Activated T-helper 17 cell treated with anti-CD3 and anti-CD28 coated beads, Interleukin-2, amount 50 U/mL, for 72 hours (primary cell): ENCODE data around the gene PPIB. TPM values are rescaled to one million over a fixed set of nuclear protein-coding genes. Genes with fewer than 3 reads are reported as not detected.
A peak's percentile ranks its signal among the peaks of the same experiment; 100 is the strongest.
"Not testable (repeated sequence)": the region's sequence is repeated elsewhere in the genome, so short reads cannot be mapped to it uniquely, and the experiment has no call there.

Source experiments
- ATAC-seq: fragments of 150-1000 bp; cut with Tn5 transposase; replicated peaks from 2 replicates; pipeline ENCODE4 v1.10.0; 2021; ENCODE audit warnings: mild to moderate bottlenecking, moderate library complexity
- H3K27ac Mint-ChIP-seq: one replicate; pipeline ENCODE4 v1.8.0; 2022; ENCODE audit warnings: mixed read lengths
- H3K27me3 Mint-ChIP-seq: one replicate; pipeline ENCODE4 v1.8.0; 2022; ENCODE audit warnings: mixed read lengths
- H3K36me3 Mint-ChIP-seq: one replicate; pipeline ENCODE4 v1.8.0; 2022; ENCODE audit warnings: low read depth, mild to moderate bottlenecking, mixed read lengths
- H3K4me1 Mint-ChIP-seq: one replicate; pipeline ENCODE4 v1.8.0; 2022; ENCODE audit warnings: mixed read lengths
- H3K4me3 Mint-ChIP-seq: one replicate; pipeline ENCODE4 v1.8.0; 2022; ENCODE audit warnings: mild to moderate bottlenecking, mixed read lengths
- H3K9me3 Mint-ChIP-seq: one replicate; pipeline ENCODE4 v1.8.0; 2022; ENCODE audit warnings: mixed read lengths
- total RNA-seq, 2 donors: library from RNA; stranded (reverse); gene quantifications; one replicate each; pipeline ENCODE4 v1.2.3, GENCODE V29; 2022

The PPIB gene
- total RNA-seq, 2 donors from 2014 or later: 194 to 363 TPM

DNA sequence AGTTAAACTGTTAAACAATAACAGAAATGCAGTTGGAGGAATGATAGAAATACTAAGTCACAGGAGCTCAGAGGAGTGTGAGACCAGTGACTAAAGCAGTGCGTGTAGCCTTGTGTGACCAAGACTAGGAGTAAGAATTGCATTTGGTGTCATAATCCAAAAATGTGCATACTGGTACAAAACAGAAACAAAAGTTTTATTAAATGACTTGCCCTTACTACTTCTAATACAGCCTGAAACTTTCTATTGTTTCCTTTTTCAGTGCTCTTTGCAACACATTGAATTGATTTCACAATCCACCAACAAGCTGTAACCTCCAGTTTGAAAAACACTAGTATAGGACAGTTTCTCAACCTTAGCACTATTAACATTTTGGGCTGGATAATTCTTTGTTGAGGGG, 49.9 kb downstream of the PPIB start:
- peak; percentile 72 for ATAC-seq
- peaks cover 23% of the 10 kb centered on the region for H3K4me1 Mint-ChIP-seq
- peak overlapping the region; percentile 25 for H3K4me3 Mint-ChIP-seq
- peak overlapping the region; percentile 56 for H3K27ac Mint-ChIP-seq
- H3K9me3 Mint-ChIP-seq: no peaks in the 10 kb centered on the region
- H3K36me3 Mint-ChIP-seq: peaks cover 63% of the 10 kb centered on the region
- H3K27me3 Mint-ChIP-seq: no peaks in the 10 kb centered on the region

DNA sequence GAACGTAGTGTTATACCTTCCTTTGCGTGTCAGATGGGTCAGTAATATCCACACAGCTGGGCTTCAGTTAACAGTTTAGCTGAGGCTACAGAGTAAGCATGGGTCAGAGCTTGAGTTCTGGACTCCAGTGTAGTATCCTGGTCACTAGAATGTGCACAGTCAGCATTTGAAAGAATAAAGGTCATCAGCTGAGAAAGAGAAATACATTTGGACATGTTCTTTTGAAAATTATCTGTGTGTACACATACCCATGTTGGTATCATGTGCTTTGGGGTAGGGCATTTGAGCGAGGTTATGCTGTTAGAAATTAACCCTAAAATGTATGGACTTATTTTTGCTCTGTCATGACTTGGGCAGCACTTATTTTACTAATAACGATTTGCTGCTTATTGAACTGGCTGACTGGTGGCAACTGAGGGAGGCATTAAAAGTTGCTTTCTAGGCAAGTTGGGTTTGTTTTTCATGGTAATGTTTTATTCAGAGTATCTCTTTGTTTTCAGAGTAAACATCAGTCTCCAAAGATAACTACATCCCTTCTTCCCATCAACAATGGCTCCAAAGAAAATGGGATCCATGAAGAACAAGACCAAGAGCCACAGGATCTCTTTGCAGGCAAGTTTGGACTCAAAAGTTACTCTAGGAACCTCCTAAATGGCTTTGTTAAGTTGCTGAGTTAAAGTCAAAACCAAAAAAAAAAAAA, 50.6 kb downstream of the PPIB start:
- H3K36me3 Mint-ChIP-seq: peaks cover 57% of the 10 kb centered on the region
- peak overlapping the region; percentile 25 for H3K4me3 Mint-ChIP-seq
- no peaks in the 10 kb centered on the region for H3K27me3 Mint-ChIP-seq
- H3K27ac Mint-ChIP-seq: peak overlapping the region; percentile 56
- H3K4me1 Mint-ChIP-seq: peaks cover 23% of the 10 kb centered on the region
- no peaks in the 10 kb centered on the region for H3K9me3 Mint-ChIP-seq
- no peak for ATAC-seq

DNA sequence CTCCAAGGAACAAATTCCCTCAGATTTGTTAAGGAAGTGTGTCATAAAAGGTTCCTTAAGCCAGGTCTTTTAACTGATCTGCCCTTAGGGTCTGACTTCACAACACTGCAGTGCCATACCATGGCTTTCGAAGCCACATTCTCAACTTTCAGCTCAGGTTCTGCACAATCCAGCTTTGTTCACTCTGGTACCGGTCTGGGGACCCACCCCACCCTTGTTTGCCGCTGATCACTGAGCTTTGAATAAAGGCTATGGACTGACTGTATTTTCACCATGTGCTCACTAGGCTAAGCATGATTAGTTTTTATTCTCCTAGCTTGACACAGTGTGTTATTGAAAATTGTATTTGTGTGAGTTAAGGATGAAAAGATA, 51.2 kb downstream of the PPIB start:
- peak overlapping the region; percentile 56 for H3K27ac Mint-ChIP-seq

DNA sequence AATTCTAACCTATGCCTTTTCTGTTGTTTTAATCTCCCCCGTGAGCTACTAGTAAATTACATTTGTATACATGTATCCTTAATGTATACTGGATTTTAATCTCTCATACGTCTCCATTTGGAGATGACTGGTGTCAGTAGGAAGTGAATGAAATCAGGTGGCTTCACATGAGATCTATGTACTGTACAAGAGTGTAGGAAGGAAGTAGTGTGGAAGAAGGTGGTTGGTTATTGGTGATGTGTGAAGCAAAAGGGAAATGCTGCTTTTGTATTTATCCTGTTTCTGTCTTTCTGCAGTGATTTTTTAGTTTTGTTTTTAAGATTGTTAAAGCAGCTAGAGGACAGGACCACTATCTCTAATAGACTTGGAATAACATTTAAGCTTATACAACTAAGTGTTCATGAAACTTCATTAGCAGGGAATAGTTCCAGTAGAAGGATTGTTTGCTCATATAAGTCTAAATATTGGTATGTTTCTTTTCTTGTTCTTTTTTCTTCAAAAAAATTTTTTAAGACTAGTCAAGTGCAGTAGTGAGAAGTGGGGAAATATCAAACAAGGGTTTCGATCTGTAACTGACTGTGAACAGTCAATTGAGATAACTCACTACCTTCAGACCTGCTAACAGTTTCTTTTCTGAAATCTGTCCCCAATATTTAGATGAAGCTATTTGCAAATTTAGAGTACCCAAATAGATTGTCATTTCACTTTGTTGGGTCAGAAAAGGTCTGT, 51.7 kb downstream of the PPIB start:
- Mint-ChIP-seq H3K27me3 (no peaks in the 10 kb centered on the region), H3K4me1 (peaks cover 27% of the 10 kb centered on the region), H3K27ac (peak overlapping the region; percentile 49), H3K9me3 (no peaks in the 10 kb centered on the region), H3K4me3 (no peak overlapping the region), H3K36me3 (peaks cover 46% of the 10 kb centered on the region)
- ATAC-seq: no peak

More for the DNA sequence above, 51.2 kb downstream of the PPIB start:
- H3K4me1 Mint-ChIP-seq: peaks cover 27% of the 10 kb centered on the region
- H3K9me3 Mint-ChIP-seq: no peaks in the 10 kb centered on the region
- no peak for ATAC-seq
- no peak overlapping the region for H3K4me3 Mint-ChIP-seq
- no peaks in the 10 kb centered on the region for H3K27me3 Mint-ChIP-seq
- H3K36me3 Mint-ChIP-seq: peaks cover 51% of the 10 kb centered on the region

DNA sequence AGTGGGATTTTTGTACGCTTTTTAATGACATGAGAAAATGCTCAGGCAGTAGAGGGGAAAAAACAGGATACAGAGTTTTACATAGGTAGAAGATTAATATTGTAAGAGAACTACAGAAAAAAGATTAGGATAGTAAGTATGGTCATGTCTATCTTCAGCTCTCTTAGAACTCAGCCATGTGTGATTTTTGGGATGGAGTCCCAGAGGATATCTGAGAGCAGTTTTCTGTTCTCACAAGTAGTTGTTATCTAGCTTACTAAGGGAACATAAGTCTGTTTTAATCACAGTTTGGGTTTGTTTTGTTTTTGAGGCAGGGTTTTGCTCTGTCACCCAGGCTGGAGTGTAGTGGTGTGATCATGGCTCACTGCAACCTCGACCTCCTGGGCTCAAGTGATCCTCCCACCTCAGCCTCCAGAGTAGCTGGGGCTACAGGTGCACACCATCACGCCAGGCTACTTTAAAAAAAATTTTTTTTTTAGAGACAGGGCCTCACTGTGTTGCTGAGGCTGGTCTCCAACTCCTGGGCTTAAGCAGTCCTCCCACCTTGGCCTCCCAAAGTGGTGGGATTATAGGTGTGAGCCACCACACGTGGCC, 52.6 kb downstream of the PPIB start:
- ATAC-seq, H3K4me3 Mint-ChIP-seq: not testable (repeated sequence)
- H3K4me1 Mint-ChIP-seq: peaks cover 27% of the 10 kb centered on the region

DNA sequence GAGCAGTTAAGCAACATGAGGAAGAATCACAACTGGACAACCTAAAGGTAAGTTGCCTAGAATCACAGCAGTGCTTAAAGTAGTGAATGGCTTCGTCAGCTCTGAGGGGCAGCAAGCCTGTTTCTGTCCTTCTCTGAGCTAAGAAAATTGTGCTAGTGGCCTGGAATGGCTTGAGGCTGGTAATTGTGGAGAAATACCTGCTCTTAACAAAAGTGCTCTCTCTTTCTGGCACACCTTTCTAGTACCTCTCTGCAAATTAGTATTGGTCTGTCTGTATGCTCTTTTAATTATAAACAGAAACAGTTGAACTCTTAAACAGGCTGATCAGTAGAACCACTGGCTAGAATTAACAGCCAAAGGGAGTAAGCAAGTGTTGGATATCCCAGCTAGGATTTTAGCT, 55.5 kb downstream of the PPIB start:
- H3K27me3 Mint-ChIP-seq: no peaks in the 10 kb centered on the region
- no peaks in the 10 kb centered on the region for H3K9me3 Mint-ChIP-seq
- no peak overlapping the region for H3K4me3 Mint-ChIP-seq
- ATAC-seq: no peak
- H3K4me1 Mint-ChIP-seq: peaks cover 24% of the 10 kb centered on the region
- H3K27ac Mint-ChIP-seq: peak overlapping the region; percentile 54
- peaks cover 14% of the 10 kb centered on the region for H3K36me3 Mint-ChIP-seq

More for the DNA sequence above, 52.6 kb downstream of the PPIB start:
- H3K9me3 Mint-ChIP-seq, H3K27me3 Mint-ChIP-seq: not testable (repeated sequence)
- H3K27ac Mint-ChIP-seq: peak overlapping the region; percentile 49
- peaks cover 36% of the 10 kb centered on the region for H3K36me3 Mint-ChIP-seq

Other genes with a start within 250 kb of the PPIB start
- 10 to 100 TPM in 1 of 2 donors, under 1 TPM in 1; 0.82 to 10.6 TPM for gene DAPK2, start 116.5 kb downstream of the PPIB start, total RNA-seq
- gene CIAO2A, start 69.2 kb downstream of the PPIB start, total RNA-seq: 10 to 100 TPM; 71.7 to 99.1 TPM
- gene SNX1, start 67.0 kb downstream of the PPIB start, total RNA-seq: 100 to 1,000 TPM in 1 of 2 donors, 10 to 100 TPM in 1; 91.3 to 126 TPM
- under 1 TPM; 0.26 to 0.77 TPM for gene SNX22, start 11.3 kb downstream of the PPIB start, total RNA-seq
- 10 to 100 TPM; 34.5 to 38.0 TPM for gene CSNK1G1, start 193.2 kb upstream of the PPIB start, total RNA-seq
- 100 to 1,000 TPM in 1 of 2 donors, 10 to 100 TPM in 1; 61.5 to 101 TPM for gene PCLAF, start 218.4 kb upstream of the PPIB start, total RNA-seq
- gene TRIP4, start 224.8 kb upstream of the PPIB start, total RNA-seq: 10 to 100 TPM; 26.6 to 26.7 TPM